Stimulated activated CD4-positive, alpha-beta T cell treated with anti-CD3 and anti-CD28 coated beads, Interleukin-1b, Interleukin-23, amount 100 ng/mL, for 24 hours (primary cell): ENCODE results near the gene FLVCR2.

Experiments
- DNase-seq, 4 experiments: peaks; one replicate each; pipeline ENCODE4 v3.0.0-alpha.2; 2020; ENCODE audit warnings: low read depth in 4 of 4, low spot score in 1 of 4

Gene FLVCR2

GRCh38 chr14:75554482-75554881 is 23.9 kb upstream of the FLVCR2 start:
- DNase-seq: no peak

- DNase-seq: no peak
Measured at GRCh38 chr14:75558440-75558839, 20.0 kb upstream of the FLVCR2 start.

DNA sequence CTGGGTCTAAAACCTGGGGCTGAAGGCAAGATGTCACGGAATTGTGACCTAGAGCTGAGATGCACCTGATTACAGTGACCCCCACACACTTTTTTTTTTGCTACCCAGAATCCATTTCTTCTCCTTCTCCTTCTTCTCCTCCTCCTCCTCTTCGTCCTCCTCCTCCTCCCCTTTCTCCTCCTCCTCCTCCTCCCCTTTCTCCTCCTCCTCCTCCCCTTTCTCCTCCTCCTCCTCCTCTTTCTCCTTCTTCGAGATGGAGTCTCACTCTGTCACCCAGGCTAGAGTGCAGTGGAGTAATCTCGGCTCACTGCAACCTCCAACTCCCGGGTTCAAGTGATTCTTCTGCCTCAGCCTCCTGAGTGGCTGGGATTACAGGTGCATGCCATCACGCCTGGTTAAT is 19.4 kb upstream of the FLVCR2 start:
- DNase-seq: no peak

DNA sequence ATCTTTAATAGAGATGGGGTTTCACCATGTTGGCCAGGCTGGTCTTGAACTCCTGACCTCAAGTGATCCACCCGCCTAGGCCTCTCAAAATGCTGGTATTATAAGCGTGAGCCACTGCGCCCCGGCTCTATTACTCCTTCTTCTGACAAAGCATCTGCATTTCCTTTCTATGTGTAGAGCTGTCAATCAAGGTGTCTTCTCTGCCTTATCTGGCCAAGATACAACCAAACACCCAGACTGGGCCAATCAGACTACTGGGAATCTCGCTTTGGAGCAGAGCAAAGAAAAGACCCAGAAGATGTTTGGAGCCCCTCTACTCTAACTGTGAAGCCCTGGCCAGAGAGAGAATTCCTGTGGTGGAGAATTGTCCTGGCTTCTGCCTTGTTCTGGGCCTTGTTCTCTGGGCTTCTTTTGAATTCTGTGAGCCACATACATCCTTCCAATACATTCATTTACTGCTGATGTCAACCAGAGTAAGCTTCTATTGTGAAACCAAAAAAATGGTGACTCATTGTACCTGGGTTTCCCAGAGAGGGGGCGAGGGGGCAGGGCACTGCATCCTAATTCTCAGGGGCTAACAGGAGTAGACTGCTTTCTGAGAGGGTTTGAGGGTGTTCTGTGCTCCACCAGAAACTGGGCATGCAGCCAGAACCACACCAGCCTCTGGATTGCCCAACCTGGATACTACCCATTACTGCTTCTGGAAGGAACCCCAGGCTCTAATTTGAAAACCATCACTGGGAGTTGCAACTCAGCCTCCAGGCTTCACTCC is 18.8 kb upstream of the FLVCR2 start:
- peak in 2 of 4 experiments; percentile 62 to 63 for DNase-seq

DNA sequence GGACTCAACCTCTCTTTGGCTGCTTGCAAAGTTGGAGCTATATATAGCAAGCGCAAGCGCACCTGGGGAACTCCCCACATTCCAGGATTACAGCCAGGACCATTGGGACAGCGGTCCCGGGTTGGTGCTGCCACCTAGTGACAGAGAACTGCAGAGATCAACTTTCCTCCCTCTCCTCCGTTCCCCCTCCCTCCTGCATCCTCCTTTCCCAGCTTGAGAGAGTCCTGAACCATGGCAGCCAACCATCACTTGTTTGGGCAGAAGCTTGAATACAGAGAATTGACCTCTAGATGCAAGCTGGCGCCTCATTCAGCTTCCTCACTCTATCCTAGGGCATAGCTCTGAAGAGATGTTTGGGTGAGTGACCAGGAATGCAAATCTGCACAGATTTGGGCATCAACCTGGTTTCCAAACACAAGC is 17.4 kb upstream of the FLVCR2 start:
- DNase-seq: no peak

GRCh38 chr14:75562089-75562488 is 16.3 kb upstream of the FLVCR2 start:
- DNase-seq: peak in 2 of 4 experiments; percentile 61 to 69

DNA sequence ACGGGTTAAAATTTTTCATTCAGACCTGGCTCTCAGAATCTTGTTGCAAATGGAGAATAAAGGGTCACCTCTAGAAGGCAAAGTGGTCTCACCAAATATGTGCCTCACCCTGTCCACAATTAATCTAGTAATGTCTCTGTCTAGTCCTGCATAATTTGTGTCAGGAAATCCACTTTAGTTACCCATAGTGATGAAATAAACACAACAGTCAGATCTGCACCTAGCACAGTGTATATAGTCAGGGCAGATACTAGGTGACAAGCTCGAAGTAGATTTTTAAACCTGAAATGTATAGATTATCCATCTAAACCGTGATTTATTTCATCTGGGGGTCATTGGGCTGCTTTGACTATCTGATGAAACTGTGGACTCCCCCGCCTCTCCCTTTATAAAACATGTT is 15.9 kb upstream of the FLVCR2 start:
- no peak for DNase-seq

DNA sequence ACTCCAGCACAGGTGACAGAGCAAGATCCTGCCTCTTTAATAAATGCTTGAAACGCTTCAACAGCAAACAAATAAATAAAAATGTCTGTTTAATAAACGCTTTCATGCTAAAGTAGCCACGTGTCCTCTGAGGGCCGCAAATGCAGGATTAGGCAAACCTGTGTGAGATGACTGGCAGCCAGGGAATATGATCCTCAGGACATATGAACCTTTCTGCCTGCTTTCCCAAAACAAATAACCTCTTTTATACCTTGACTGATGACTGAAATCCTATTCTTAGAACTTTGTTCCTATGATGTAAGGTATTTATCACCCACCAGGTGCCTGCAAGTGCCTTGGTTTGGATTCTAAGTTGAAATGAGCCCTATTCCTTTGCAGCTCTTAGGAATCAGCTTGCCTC is 14.5 kb upstream of the FLVCR2 start:
- no peak for DNase-seq

- DNase-seq: no peak
Measured at GRCh38 chr14:75565056-75565455, 13.4 kb upstream of the FLVCR2 start.

- peak in 3 of 4 experiments; percentile 60 to 78 (median 72) for DNase-seq
Measured at GRCh38 chr14:75566321-75566720, 12.1 kb upstream of the FLVCR2 start.

GRCh38 chr14:75566752-75567151 is 11.7 kb upstream of the FLVCR2 start:
- DNase-seq: no peak

GRCh38 chr14:75568140-75568539 is 10.3 kb upstream of the FLVCR2 start:
- no peak for DNase-seq

- DNase-seq: no peak
Measured at GRCh38 chr14:75568791-75569190, 9.6 kb upstream of the FLVCR2 start.

- DNase-seq: no peak
Measured at GRCh38 chr14:75570797-75571196, 7.6 kb upstream of the FLVCR2 start.

- no peak for DNase-seq
Measured at GRCh38 chr14:75572104-75572503, 6.3 kb upstream of the FLVCR2 start.

- DNase-seq: no peak
Measured at GRCh38 chr14:75577090-75577489, 1.3 kb upstream of the FLVCR2 start.

DNA sequence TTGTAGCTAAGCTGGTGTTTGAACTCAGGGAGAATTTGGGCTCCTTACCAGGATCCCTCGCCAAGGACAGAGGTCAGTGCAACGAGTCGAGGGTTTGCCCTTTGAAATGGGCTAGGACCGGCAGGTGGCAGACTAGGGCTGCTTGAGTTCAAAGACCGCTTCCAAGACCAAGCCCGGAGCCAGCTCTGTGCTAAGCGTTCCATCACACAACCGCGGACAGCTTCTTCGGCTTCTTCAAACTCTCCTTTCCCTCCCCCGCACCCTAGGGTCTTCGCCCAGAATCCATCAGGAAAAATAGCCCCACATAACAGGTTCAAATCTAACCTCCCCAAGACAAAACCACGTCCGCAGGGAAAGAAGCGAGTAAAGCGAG is 705 bp upstream of the FLVCR2 start:
- peak in 2 of 4 experiments; percentile 53 to 61 for DNase-seq

DNA sequence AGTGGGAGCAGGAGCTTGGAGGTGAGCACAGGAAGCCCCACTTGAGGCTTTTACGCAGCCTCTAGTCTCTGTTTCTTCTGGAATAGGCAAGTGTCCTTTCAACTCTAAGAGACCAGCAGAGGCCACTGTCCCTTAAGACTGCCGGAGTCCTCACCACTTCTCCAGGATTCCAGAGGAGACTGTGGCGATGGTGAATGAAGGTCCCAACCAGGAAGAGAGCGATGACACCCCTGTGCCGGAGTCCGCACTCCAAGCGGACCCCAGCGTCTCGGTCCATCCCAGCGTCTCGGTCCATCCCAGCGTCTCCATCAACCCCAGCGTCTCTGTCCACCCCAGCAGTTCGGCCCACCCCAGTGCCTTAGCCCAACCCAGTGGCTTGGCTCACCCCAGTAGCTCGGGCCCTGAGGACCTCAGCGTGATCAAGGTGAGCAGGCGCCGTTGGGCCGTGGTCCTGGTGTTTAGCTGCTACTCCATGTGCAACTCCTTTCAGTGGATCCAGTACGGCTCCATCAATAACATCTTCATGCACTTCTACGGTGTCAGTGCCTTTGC is 442 bp downstream of the FLVCR2 start:
- no peak for DNase-seq

- no peak for DNase-seq
Measured at GRCh38 chr14:75579338-75579864, 981 bp downstream of the FLVCR2 start.

DNA sequence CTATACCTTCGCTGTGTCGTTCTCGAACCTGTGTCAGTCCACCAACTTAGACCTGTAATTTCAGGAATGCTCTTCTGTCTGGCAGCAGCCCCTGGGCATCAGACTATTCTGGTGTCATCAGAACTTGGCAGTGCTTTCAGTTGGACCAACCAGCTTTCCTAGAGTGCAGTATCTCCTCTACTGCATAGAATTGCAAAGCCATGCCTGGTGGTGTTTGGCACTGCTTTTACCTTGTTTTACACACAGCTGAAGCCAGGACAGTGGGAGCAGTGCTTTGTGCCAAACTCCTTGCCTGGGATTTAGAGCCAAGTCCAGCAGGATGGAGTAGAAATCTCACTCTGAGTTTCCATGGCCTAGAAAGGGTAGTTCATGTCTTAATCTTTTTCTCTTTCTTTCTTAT is 1.5 kb downstream of the FLVCR2 start:
- DNase-seq: no peak

GRCh38 chr14:75587388-75587787 is 9.0 kb downstream of the FLVCR2 start:
- no peak for DNase-seq

- DNase-seq: no peak
Measured at GRCh38 chr14:75589931-75590330, 11.5 kb downstream of the FLVCR2 start.
